HG03469 (cell line): ENCODE data around the gene ASF1B.

Experiments used
- ATAC-seq: cut with Tn5 transposase; IDR thresholded peaks from one replicate; pipeline ENCODE4 v1.9.1; 2021; ENCODE audit warnings: mild to moderate bottlenecking, moderate library complexity, moderate number of reproducible peaks; ENCODE audit not compliant: unreplicated experiment

ASF1B gene

GRCh38 chr19:14089662-14090508, 46.5 kb downstream of the ASF1B start:
- no peak for ATAC-seq

GRCh38 chr19:14089412-14089661, 47.1 kb downstream of the ASF1B start:
- no peak for ATAC-seq

GRCh38 chr19:14088634-14089411, 47.6 kb downstream of the ASF1B start:
- ATAC-seq: no peak

- no peak for ATAC-seq
These were observed 50.3 kb downstream of the ASF1B start for GRCh38 chr19:14086098-14086497.

- ATAC-seq: no peak
These were observed 50.9 kb downstream of the ASF1B start, which contains the start of gene C19orf67 for GRCh38 chr19:14085309-14085995. Gene C19orf67, minus strand, starts transcription at chr19:14085783. Its CDS starts 156 bp downstream, at chr19:14085627.

GRCh38 chr19:14082675-14082960, 53.8 kb downstream of the ASF1B start:
- ATAC-seq: no peak

- no peak for ATAC-seq
These were observed 54.4 kb downstream of the ASF1B start for GRCh38 chr19:14081797-14082674.

GRCh38 chr19:14080887-14081796, 55.2 kb downstream of the ASF1B start:
- ATAC-seq: peak; percentile 74

GRCh38 chr19:14078411-14078810, 58.0 kb downstream of the ASF1B start:
- ATAC-seq: no peak

GRCh38 chr19:14073925-14074838, 62.2 kb downstream of the ASF1B start:
- ATAC-seq: no peak

- ATAC-seq: peak; percentile 30
These were observed 63.0 kb downstream of the ASF1B start for GRCh38 chr19:14073261-14073924.

- ATAC-seq: no peak
These were observed 63.7 kb downstream of the ASF1B start, which contains the start of gene MISP3 for GRCh38 chr19:14072535-14073260. Gene MISP3, plus strand, starts transcription at chr19:14072786. Its CDS starts 524 bp downstream, at chr19:14073310.

GRCh38 chr19:14070268-14071050, 65.9 kb downstream of the ASF1B start:
- ATAC-seq: no peak
